ENCODE measurements around the gene RNU1-1. TPM values are rescaled to one million over a fixed set of nuclear protein-coding genes. Genes with fewer than 3 reads are reported as not detected.
"Not testable (repeated sequence)": the region's sequence is repeated elsewhere in the genome, so short reads cannot be mapped to it uniquely, and the experiment has no call there.

The RNU1-1 gene
- total and polyA plus RNA-seq, 4 donors = under 0.01 to 16.7 (median under 0.01) TPM; not detected in 1

DNA sequence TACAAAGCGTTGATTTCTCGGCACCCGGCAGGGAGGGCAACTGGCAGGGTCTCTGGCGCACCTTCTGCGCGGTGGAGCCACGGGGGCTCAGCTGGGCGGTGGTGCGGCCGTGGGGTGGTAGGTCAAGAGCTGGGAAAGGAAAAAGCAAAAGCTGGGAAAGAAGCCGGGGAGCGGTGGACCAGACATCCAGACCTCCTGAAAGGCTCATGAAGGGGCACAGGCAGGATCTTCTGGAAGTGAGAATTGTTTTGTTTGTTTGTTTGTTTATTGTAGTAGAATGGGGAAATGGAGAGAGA is 7.2 kb upstream of the RNU1-1 start:
- no peak overlapping the region for H3K9ac ChIP-seq (ENCODE audit: low read depth in 1 of 2, low read length in 2 of 2)
- H3K4me1 ChIP-seq (ENCODE audit: control insufficient read depth in 4 of 4, insufficient read depth in 4 of 4, low read length in 3 of 4) = no peaks in the 10 kb centered on the region
- DNase-seq (ENCODE audit: low spot score) = no peak
- no peak overlapping the region for H3K4me3 ChIP-seq (ENCODE audit: low read depth in 1 of 3, low read length in 3 of 3)
- H3K27me3 ChIP-seq (ENCODE audit: control insufficient read depth in 4 of 4, insufficient read depth in 4 of 4, low read length in 3 of 4) = peaks cover 0 to 2% (median 0%) of the 10 kb centered on the region in 4 donors
- 49% methylated on average over 12 of the region's 12 CpGs for WGBS
- no peaks in the 10 kb centered on the region for H3K9me3 ChIP-seq (ENCODE audit: control insufficient read depth in 4 of 4, low read length in 3 of 4)
- H3K27ac ChIP-seq (ENCODE audit: low read depth in 1 of 2, low read length in 2 of 2) = no peak overlapping the region
- no peaks in the 10 kb centered on the region for H3K36me3 ChIP-seq (ENCODE audit: control insufficient read depth in 4 of 4, insufficient read depth in 3 of 4, low read depth in 1 of 4, low read length in 3 of 4)
- TF ChIP-seq, protein P1, sequence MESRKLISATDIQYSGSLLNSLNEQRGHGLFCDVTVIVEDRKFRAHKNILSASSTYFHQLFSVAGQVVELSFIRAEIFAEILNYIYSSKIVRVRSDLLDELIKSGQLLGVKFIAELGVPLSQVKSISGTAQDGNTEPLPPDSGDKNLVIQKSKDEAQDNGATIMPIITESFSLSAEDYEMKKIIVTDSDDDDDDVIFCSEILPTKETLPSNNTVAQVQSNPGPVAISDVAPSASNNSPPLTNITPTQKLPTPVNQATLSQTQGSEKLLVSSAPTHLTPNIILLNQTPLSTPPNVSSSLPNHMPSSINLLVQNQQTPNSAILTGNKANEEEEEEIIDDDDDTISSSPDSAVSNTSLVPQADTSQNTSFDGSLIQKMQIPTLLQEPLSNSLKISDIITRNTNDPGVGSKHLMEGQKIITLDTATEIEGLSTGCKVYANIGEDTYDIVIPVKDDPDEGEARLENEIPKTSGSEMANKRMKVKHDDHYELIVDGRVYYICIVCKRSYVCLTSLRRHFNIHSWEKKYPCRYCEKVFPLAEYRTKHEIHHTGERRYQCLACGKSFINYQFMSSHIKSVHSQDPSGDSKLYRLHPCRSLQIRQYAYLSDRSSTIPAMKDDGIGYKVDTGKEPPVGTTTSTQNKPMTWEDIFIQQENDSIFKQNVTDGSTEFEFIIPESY (IDR thresholded peaks at IDR 0.05) = no peak
- TF ChIP-seq, protein P2, sequence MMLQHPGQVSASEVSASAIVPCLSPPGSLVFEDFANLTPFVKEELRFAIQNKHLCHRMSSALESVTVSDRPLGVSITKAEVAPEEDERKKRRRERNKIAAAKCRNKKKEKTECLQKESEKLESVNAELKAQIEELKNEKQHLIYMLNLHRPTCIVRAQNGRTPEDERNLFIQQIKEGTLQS (IDR thresholded peaks at IDR 0.05) = no peak
- TF ChIP-seq EGR1 (IDR thresholded peaks at IDR 0.05; ENCODE audit: low read depth in 2 of 2) = no peak
- no peak for TF ChIP-seq RAD21 (IDR thresholded peaks at IDR 0.05)
- TF ChIP-seq NR2F2 (IDR thresholded peaks at IDR 0.05) = no peak
- TF ChIP-seq, protein P3, sequence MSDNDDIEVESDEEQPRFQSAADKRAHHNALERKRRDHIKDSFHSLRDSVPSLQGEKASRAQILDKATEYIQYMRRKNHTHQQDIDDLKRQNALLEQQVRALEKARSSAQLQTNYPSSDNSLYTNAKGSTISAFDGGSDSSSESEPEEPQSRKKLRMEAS (IDR thresholded peaks at IDR 0.05) = no peak
- TF ChIP-seq, protein P4, sequence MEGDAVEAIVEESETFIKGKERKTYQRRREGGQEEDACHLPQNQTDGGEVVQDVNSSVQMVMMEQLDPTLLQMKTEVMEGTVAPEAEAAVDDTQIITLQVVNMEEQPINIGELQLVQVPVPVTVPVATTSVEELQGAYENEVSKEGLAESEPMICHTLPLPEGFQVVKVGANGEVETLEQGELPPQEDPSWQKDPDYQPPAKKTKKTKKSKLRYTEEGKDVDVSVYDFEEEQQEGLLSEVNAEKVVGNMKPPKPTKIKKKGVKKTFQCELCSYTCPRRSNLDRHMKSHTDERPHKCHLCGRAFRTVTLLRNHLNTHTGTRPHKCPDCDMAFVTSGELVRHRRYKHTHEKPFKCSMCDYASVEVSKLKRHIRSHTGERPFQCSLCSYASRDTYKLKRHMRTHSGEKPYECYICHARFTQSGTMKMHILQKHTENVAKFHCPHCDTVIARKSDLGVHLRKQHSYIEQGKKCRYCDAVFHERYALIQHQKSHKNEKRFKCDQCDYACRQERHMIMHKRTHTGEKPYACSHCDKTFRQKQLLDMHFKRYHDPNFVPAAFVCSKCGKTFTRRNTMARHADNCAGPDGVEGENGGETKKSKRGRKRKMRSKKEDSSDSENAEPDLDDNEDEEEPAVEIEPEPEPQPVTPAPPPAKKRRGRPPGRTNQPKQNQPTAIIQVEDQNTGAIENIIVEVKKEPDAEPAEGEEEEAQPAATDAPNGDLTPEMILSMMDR (IDR thresholded peaks at IDR 0.05; ENCODE audit: low read depth, low read length, missing input control) = no peak
- no peak for TF ChIP-seq HNF4G (IDR thresholded peaks at IDR 0.05)
- TF ChIP-seq, protein P5, sequence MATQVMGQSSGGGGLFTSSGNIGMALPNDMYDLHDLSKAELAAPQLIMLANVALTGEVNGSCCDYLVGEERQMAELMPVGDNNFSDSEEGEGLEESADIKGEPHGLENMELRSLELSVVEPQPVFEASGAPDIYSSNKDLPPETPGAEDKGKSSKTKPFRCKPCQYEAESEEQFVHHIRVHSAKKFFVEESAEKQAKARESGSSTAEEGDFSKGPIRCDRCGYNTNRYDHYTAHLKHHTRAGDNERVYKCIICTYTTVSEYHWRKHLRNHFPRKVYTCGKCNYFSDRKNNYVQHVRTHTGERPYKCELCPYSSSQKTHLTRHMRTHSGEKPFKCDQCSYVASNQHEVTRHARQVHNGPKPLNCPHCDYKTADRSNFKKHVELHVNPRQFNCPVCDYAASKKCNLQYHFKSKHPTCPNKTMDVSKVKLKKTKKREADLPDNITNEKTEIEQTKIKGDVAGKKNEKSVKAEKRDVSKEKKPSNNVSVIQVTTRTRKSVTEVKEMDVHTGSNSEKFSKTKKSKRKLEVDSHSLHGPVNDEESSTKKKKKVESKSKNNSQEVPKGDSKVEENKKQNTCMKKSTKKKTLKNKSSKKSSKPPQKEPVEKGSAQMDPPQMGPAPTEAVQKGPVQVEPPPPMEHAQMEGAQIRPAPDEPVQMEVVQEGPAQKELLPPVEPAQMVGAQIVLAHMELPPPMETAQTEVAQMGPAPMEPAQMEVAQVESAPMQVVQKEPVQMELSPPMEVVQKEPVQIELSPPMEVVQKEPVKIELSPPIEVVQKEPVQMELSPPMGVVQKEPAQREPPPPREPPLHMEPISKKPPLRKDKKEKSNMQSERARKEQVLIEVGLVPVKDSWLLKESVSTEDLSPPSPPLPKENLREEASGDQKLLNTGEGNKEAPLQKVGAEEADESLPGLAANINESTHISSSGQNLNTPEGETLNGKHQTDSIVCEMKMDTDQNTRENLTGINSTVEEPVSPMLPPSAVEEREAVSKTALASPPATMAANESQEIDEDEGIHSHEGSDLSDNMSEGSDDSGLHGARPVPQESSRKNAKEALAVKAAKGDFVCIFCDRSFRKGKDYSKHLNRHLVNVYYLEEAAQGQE (IDR thresholded peaks at IDR 0.05) = no peak

DNA sequence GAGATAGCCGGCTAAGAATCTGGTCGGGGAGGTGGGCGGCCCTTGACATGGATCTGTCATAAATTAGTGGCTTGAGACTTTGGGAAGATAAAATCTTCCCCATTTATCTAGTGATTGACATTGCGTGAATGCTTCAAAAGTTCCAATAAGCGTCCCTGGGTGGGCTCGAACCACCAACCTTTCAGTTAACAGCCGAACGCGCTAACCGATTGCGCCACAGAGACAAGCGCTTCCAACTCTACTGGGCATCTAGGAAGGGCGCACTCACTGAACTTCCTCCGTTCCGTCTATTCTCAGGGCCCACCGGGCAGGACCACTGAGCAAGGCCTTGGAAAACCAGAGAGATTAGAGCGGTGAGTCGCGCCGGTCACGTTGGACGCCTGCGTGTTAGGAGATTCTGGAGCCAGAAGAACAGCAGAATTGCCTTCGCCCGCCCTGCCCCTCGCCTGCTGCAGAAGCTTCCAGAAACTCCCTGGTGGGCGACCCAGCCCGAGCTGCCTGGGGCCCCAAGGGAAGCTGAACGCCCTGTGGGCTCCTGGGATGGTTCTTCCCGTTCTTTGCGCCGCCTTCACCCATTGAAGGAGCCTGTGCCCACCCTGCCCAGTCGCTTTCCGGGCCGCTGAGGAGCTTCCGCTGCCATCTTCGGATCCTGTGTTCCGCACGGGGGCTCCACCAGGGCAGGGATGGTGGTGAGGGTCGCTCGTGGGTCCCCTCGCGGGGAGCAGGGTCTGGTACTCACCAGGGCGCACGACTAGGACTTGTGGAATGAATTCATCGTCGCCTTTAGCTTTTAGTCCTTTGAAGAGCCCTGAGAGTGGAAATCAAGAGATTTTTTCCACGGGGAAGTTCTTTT is 6.6 kb upstream of the RNU1-1 start:
- H3K4me1 ChIP-seq (ENCODE audit: control insufficient read depth in 4 of 4, insufficient read depth in 4 of 4, low read length in 3 of 4); DNase-seq (ENCODE audit: low spot score); H3K9ac ChIP-seq (ENCODE audit: low read depth in 1 of 2, low read length in 2 of 2); H3K27ac ChIP-seq (ENCODE audit: low read depth in 1 of 2, low read length in 2 of 2); H3K36me3 ChIP-seq (ENCODE audit: control insufficient read depth in 4 of 4, insufficient read depth in 3 of 4, low read depth in 1 of 4, low read length in 3 of 4); H3K27me3 ChIP-seq (ENCODE audit: control insufficient read depth in 4 of 4, insufficient read depth in 4 of 4, low read length in 3 of 4); H3K4me3 ChIP-seq (ENCODE audit: low read depth in 1 of 3, low read length in 3 of 3); H3K9me3 ChIP-seq (ENCODE audit: control insufficient read depth in 4 of 4, low read length in 3 of 4): not testable (repeated sequence)
- WGBS = 27% methylated on average over 48 of the region's 48 CpGs

DNA sequence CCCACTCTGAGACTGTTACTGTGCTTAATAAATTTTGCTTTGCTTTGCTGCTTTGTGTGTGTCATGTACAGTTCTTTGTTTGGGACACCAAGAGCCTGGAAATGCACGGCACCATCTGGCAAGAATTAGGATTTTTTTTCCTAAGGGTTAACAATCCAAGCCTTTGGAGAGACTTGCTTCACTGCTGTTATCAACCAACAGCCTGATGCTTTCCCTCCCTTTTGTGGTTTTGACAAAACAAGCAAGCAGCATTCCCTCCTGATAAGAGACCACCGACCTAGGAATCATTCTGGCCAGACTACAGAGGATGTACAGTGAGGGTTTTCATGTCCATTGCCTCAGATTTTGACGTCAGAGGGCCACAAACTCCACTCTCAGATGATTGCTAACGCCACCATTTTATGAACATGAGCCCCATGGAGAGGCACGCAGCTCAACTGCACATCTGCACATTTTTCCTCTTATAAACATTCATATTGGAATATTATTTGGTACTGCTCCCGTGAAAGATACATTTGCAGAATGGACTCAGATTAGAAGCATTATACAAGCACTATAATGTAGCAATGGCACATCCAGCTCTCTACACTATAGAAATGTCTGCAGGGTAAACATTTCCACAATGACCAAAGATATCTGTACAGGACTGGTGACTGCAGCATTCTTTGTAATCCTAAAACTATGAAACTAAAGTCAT is 5.3 kb upstream of the RNU1-1 start:
- not testable (repeated sequence) for H3K9ac ChIP-seq (ENCODE audit: low read depth in 1 of 2, low read length in 2 of 2); H3K4me1 ChIP-seq (ENCODE audit: control insufficient read depth in 4 of 4, insufficient read depth in 4 of 4, low read length in 3 of 4); H3K4me3 ChIP-seq (ENCODE audit: low read depth in 1 of 3, low read length in 3 of 3); H3K36me3 ChIP-seq (ENCODE audit: control insufficient read depth in 4 of 4, insufficient read depth in 3 of 4, low read depth in 1 of 4, low read length in 3 of 4); H3K9me3 ChIP-seq (ENCODE audit: control insufficient read depth in 4 of 4, low read length in 3 of 4); H3K27me3 ChIP-seq (ENCODE audit: control insufficient read depth in 4 of 4, insufficient read depth in 4 of 4, low read length in 3 of 4); DNase-seq (ENCODE audit: low spot score); H3K27ac ChIP-seq (ENCODE audit: low read depth in 1 of 2, low read length in 2 of 2)
- 55% methylated on average over 6 of the region's 6 CpGs for WGBS

DNA sequence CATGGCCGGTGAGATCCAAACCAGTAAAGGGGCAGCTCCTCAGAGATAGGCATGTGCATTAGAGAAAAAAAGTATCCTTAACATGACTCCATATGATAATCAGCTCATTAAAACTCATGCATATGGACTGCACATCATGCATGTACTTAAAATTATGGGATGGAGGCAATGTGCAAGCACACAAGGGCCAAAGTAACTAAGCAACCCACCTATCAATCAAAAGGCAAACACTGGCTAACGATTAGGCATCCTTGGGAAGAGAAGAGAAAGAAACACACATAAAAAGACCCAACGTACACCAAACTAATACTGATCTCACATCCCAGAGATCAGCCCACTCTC is 4.8 kb upstream of the RNU1-1 start:
- not testable (repeated sequence) for H3K36me3 ChIP-seq (ENCODE audit: control insufficient read depth in 4 of 4, insufficient read depth in 3 of 4, low read depth in 1 of 4, low read length in 3 of 4); H3K4me1 ChIP-seq (ENCODE audit: control insufficient read depth in 4 of 4, insufficient read depth in 4 of 4, low read length in 3 of 4); H3K27ac ChIP-seq (ENCODE audit: low read depth in 1 of 2, low read length in 2 of 2); DNase-seq (ENCODE audit: low spot score); H3K9ac ChIP-seq (ENCODE audit: low read depth in 1 of 2, low read length in 2 of 2); H3K27me3 ChIP-seq (ENCODE audit: control insufficient read depth in 4 of 4, insufficient read depth in 4 of 4, low read length in 3 of 4); H3K4me3 ChIP-seq (ENCODE audit: low read depth in 1 of 3, low read length in 3 of 3); H3K9me3 ChIP-seq (ENCODE audit: control insufficient read depth in 4 of 4, low read length in 3 of 4)
- WGBS = 55% methylated on average over 3 of the region's 3 CpGs

Measured in liver (tissue), 9 donors.